IMR-90 (cell line): Measurements from ENCODE around the gene SLC10A3. TPM values are rescaled to one million over a fixed set of nuclear protein-coding genes. Genes with fewer than 3 reads are reported as not detected.

Experiments used
- ATAC-seq: fragments of 200-7000 bp; cut with Tn5 transposase; 2 replicates; pipeline ENCODE4 v1.9.1; 2020; ENCODE audit warnings: low read depth, mild to moderate bottlenecking, moderate library complexity
- BruUV-seq: library from RNA; stranded (reverse); fragments of 400-500 nt; replicated peaks from 2 replicates; lab custom pipeline; 2021; lab: Mats Ljungman, UMichigan
- CTCF ChIA-PET: fragments of 300-600 bp; formaldehyde crosslinking; extraction: SDS; loops from one replicate; lab custom pipeline; 2021; ENCODE audit warnings: antibody characterized with exemption; lab: Yijun Ruan, JAX
- POLR2A ChIA-PET: fragments of 300-600 bp; sonication (Branson Sonifier 250); formaldehyde crosslinking; loops from one replicate; lab custom pipeline; 2022; ENCODE audit warnings: antibody characterized with exemption; ENCODE audit not compliant: unreplicated experiment; lab: Charles Lee
- DNase-seq: peaks from one replicate; pipeline ENCODE4 v3.0.0; 2013
- H2AFZ ChIP-seq: replicated peaks from 2 replicates; pipeline ENCODE3; 2013; ENCODE audit warnings: low read length, mild to moderate bottlenecking; ENCODE audit not compliant: poor library complexity
- H2AK5ac ChIP-seq: 2 replicates; pipeline ENCODE4 v1.6.1; 2013; ENCODE audit warnings: low read depth, low read length, inconsistent platforms
- H2AK9ac ChIP-seq: replicated peaks from 2 replicates; pipeline ENCODE3; 2013; ENCODE audit warnings: mild to moderate bottlenecking, low read depth, low read length, moderate library complexity; ENCODE audit not compliant: poor library complexity
- H2BK120ac ChIP-seq: 2 replicates; pipeline ENCODE4 v1.6.1; 2013; ENCODE audit warnings: low read depth, low read length, inconsistent platforms
- H2BK15ac ChIP-seq: 3 replicates; pipeline ENCODE4 v1.6.1; 2013; ENCODE audit warnings: low read depth, low read length, inconsistent platforms
- H2BK20ac ChIP-seq: 2 replicates; pipeline ENCODE4 v1.6.1; 2013; ENCODE audit warnings: low read depth, mild to moderate bottlenecking, inconsistent platforms, low read length, moderate library complexity
- H2BK5ac ChIP-seq: 2 replicates; pipeline ENCODE4 v1.6.1; 2013; ENCODE audit warnings: mild to moderate bottlenecking, low read depth, low read length, inconsistent platforms; ENCODE audit not compliant: poor library complexity, severe bottlenecking
- H3K14ac ChIP-seq: replicated peaks from 2 replicates; pipeline ENCODE4 v1.6.1; 2013; ENCODE audit warnings: low read depth, low read length, inconsistent platforms
- H3K18ac ChIP-seq: 2 replicates; pipeline ENCODE4 v1.6.1; 2013; ENCODE audit warnings: low read depth, low read length, control low read depth
- H3K23ac ChIP-seq: 2 replicates; pipeline ENCODE4 v1.6.1; 2013; ENCODE audit warnings: low read depth, low read length, inconsistent platforms
- H3K27ac ChIP-seq: 2 replicates; pipeline ENCODE4 v1.5.1; 2013; ENCODE audit warnings: mild to moderate bottlenecking, control low read depth, low read length; ENCODE audit not compliant: insufficient read depth
- H3K27me3 ChIP-seq: 2 replicates; pipeline ENCODE4 v1.6.1; 2013; ENCODE audit warnings: low read length; ENCODE audit not compliant: control insufficient read depth, insufficient read depth
- H3K36me3 ChIP-seq: 2 replicates; pipeline ENCODE4 v1.6.1; 2013; ENCODE audit warnings: low read length, mixed read lengths; ENCODE audit not compliant: control insufficient read depth, insufficient read depth
- H3K4ac ChIP-seq: 2 replicates; pipeline ENCODE4 v1.6.1; 2013; ENCODE audit warnings: low read depth, low read length, inconsistent platforms
- H3K4me1 ChIP-seq: 2 replicates; pipeline ENCODE4 v1.6.1; 2013; ENCODE audit warnings: low read length, mixed read lengths; ENCODE audit not compliant: control insufficient read depth, insufficient read depth
- H3K4me2 ChIP-seq: 2 replicates; pipeline ENCODE4 v1.6.1; 2013; ENCODE audit warnings: low read depth, mild to moderate bottlenecking, control low read depth, low read length, moderate library complexity
- H3K4me3 ChIP-seq: 2 replicates; pipeline ENCODE4 v1.5.1; 2013; ENCODE audit warnings: low read depth, mild to moderate bottlenecking, control low read depth, low read length, moderate library complexity; ENCODE audit not compliant: insufficient read depth
- H3K56ac ChIP-seq: 2 replicates; pipeline ENCODE4 v1.6.1; 2013; ENCODE audit warnings: low read length, inconsistent platforms; ENCODE audit not compliant: insufficient read depth; ENCODE audit errors: extremely low read depth
- H3K79me1 ChIP-seq, 2 experiments: 2 replicates each; pipeline ENCODE4 v1.6.1; 2013; ENCODE audit warnings: low read length in 2 of 2, inconsistent platforms in 1 of 2, low read depth in 1 of 2
- H3K9ac ChIP-seq: 2 replicates; pipeline ENCODE4 v1.6.1; 2013; ENCODE audit warnings: low read depth, low read length, control low read depth
- H3K9me1 ChIP-seq: 2 replicates; pipeline ENCODE4 v1.6.1; 2013; ENCODE audit warnings: low read length, inconsistent platforms; ENCODE audit not compliant: insufficient read depth
- H3K9me3 ChIP-seq: 2 replicates; pipeline ENCODE4 v1.6.1; 2013; ENCODE audit warnings: low read length; ENCODE audit not compliant: control insufficient read depth, insufficient read depth
- H4K20me1 ChIP-seq: 2 replicates; pipeline ENCODE4 v1.6.1; 2013; ENCODE audit warnings: low read length, inconsistent platforms; ENCODE audit not compliant: insufficient read depth
- H4K5ac ChIP-seq: 2 replicates; pipeline ENCODE4 v1.6.1; 2013; ENCODE audit warnings: mild to moderate bottlenecking, low read depth, low read length, control low read depth
- H4K8ac ChIP-seq, 2 experiments: 2 replicates each; pipeline ENCODE4 v1.6.1; 2013; ENCODE audit warnings: low read depth in 2 of 2, low read length in 2 of 2, control low read depth in 1 of 2, inconsistent platforms in 1 of 2
- H4K91ac ChIP-seq: 2 replicates; pipeline ENCODE4 v1.6.1; 2013; ENCODE audit warnings: low read depth, low read length, inconsistent platforms; ENCODE audit not compliant: insufficient read depth
- BHLHE40 ChIP-seq: fragments of 150-350 bp; IDR thresholded peaks from 2 replicates; pipeline ENCODE4 v1.6.1; 2016; ENCODE audit warnings: mild to moderate bottlenecking, low read depth, low read length
- CEBPB ChIP-seq: IDR thresholded peaks from 2 replicates; pipeline ENCODE4 v1.6.1; 2012; ENCODE audit warnings: low read depth, low read length, improper control_type of control experiment
- CHD1 ChIP-seq: IDR thresholded peaks from 2 replicates; pipeline ENCODE4 v1.6.1; 2012; ENCODE audit warnings: low read depth, low read length, improper control_type of control experiment
- ELK1 ChIP-seq: fragments of 150-350 bp; IDR thresholded peaks from 2 replicates; pipeline ENCODE4 v1.6.1; 2016; ENCODE audit warnings: low read depth, mild to moderate bottlenecking, low read length, moderate library complexity, borderline replicate concordance
- MXI1 ChIP-seq: IDR thresholded peaks from 2 replicates; pipeline ENCODE4 v1.6.1; 2012; ENCODE audit warnings: low read depth, mild to moderate bottlenecking, low read length, moderate library complexity, borderline replicate concordance
- POLR2A ChIP-seq: IDR thresholded peaks from 2 replicates; pipeline ENCODE4 v1.6.1; 2012; ENCODE audit warnings: mild to moderate bottlenecking, low read depth, low read length
- RAD21 ChIP-seq: IDR thresholded peaks from 2 replicates; pipeline ENCODE4 v1.6.1; 2012; ENCODE audit warnings: low read length, improper control_type of control experiment
- RFX5 ChIP-seq: IDR thresholded peaks from 2 replicates; pipeline ENCODE4 v1.8.0; 2012; ENCODE audit warnings: low read depth, mild to moderate bottlenecking, low read length, moderate library complexity
- SMC3 ChIP-seq: fragments of 150-350 bp; IDR thresholded peaks from 2 replicates; pipeline ENCODE4 v1.6.1; 2016; ENCODE audit warnings: low read depth, mild to moderate bottlenecking, antibody characterized with exemption, low read length, moderate library complexity
- WGBS, 2 experiments: methylation state at CpG; one replicate each; pipeline versions ENCODE4 v1.1.5 to v1.1.7; 2013; ENCODE audit warnings: missing lambda C conversion rate in 2 of 2; ENCODE audit not compliant: insufficient read length in 1 of 2; ENCODE audit errors: extremely low coverage in 2 of 2; 5-methylcytosine and 5-hydroxymethylcytosine counted together
- dilution Hi-C: fragments of 300-500 bp; cut with HindIII; formaldehyde crosslinking; loops from one replicate; pipeline ENCODE4 v1.14.3; 2018; ENCODE audit warnings: low sequenced_read_pairs; ENCODE audit not compliant: unreplicated experiment
- in situ Hi-C: fragments of 300-500 bp; cut with MboI; formaldehyde crosslinking; loops from 3 replicates; pipeline ENCODE4 v1.14.3; 2019; ENCODE audit warnings: low sequenced_read_pairs, inconsistent platforms, mixed read lengths
- intact Hi-C: fragments of 100-400 bp; cut with micrococcal nuclease; formaldehyde crosslinking; loops from 2 replicates; pipeline ENCODE4 v1.10.0; 2022
- polyA plus RNA-seq, 3 experiments: library from polyadenylated mRNA; depleted of rRNA; stranded (reverse); fragments of >200 nt; gene quantifications; 2 replicates each; pipeline ENCODE4 v1.2.3, GENCODE V29; 2012; ENCODE audit warnings: low replicate concordance in 1 of 3
- total RNA-seq: library from RNA; depleted of rRNA; stranded (reverse); fragments of >200 nt; gene quantifications from 2 replicates; pipeline ENCODE4 v1.2.3, GENCODE V29; 2012

SLC10A3 gene
- total and polyA plus RNA-seq, 2 of the 4 experiments (the other 2 are of a cell fraction) = 15.2 to 24.6 TPM

- dilution Hi-C loops = no loop called here
- no TSS peak for BruUV-seq
- Histone ChIP-seq H3K4me1 (peaks cover 8% of the 10 kb centered on the region; the same call in 1 of the 2 replicates), H2AK5ac (no peak overlapping the region), H3K9ac (no peak overlapping the region), H3K27ac (no peak overlapping the region), H2BK5ac (no peak overlapping the region), H3K9me3 (no peaks in the 10 kb centered on the region; the same call in 1 of the 2 replicates), H2AFZ (no peak overlapping the region), H3K4ac (no peak overlapping the region), H3K9me1 (peaks cover 3% of the 10 kb centered on the region; the same call in 1 of the 2 replicates), H4K8ac (no peak overlapping the region), H3K36me3 (no peaks in the 10 kb centered on the region), H3K18ac (no peak overlapping the region), H2BK20ac (no peak overlapping the region), H4K20me1 (no peaks in the 10 kb centered on the region), H3K4me2 (no peak overlapping the region), H3K56ac (no peak overlapping the region), H2AK9ac (no peak overlapping the region), H2BK15ac (no peak overlapping the region), H2BK120ac (no peak overlapping the region), H3K27me3 (no peaks in the 10 kb centered on the region), H3K4me3 (no peak overlapping the region), H4K5ac (no peak overlapping the region), H3K14ac (no peak overlapping the region), H3K79me1 (peaks cover 8% of the 10 kb centered on the region in 2 experiments; a peak in 2 of 4 replicates), H3K23ac (no peak overlapping the region), H4K91ac (no peak overlapping the region)
- WGBS, 2 experiments = 93% methylated on average over 3 of the region's 8 CpGs; no CpG with 5 or more reads in 1 of the 2 experiments
- ChIA-PET POLR2A (no interaction called here), CTCF (interaction anchor here (1.5 kb wide), 1 partner anchor 8 kb away, joined by 5 read pairs; no protein-coding TSS in a partner anchor)
- intact Hi-C loops = no loop called here
- in situ Hi-C loops = no loop called here
- no peak for ATAC-seq
- no peak for TF ChIP-seq CHD1
- TF ChIP-seq MXI1 = no peak
- no peak for TF ChIP-seq BHLHE40
- TF ChIP-seq CEBPB = no peak
- TF ChIP-seq POLR2A = no peak
- TF ChIP-seq ELK1 = no peak
- TF ChIP-seq SMC3 = no peak
- TF ChIP-seq RFX5 = no peak
- no peak for TF ChIP-seq RAD21
- no peak for DNase-seq
These were observed 29.0 kb upstream of the SLC10A3 start for GRCh38 chrX:154519389-154519788.
